IMR-90 (cell line): Measurements from ENCODE around the gene PMM1. TPM values are rescaled to one million over a fixed set of nuclear protein-coding genes. Genes with fewer than 3 reads are reported as not detected.

Experiments
- ATAC-seq: fragments of 200-7000 bp; cut with Tn5 transposase; 2 replicates; pipeline ENCODE4 v1.9.1; 2020; ENCODE audit warnings: low read depth, mild to moderate bottlenecking, moderate library complexity
- BruUV-seq: library from RNA; stranded (reverse); fragments of 400-500 nt; replicated peaks from 2 replicates; lab custom pipeline; 2021; lab: Mats Ljungman, UMichigan
- CTCF ChIA-PET: fragments of 300-600 bp; formaldehyde crosslinking; extraction: SDS; loops from one replicate; lab custom pipeline; 2021; ENCODE audit warnings: antibody characterized with exemption; lab: Yijun Ruan, JAX
- POLR2A ChIA-PET: fragments of 300-600 bp; sonication (Branson Sonifier 250); formaldehyde crosslinking; loops from one replicate; lab custom pipeline; 2022; ENCODE audit warnings: antibody characterized with exemption; ENCODE audit not compliant: unreplicated experiment; lab: Charles Lee
- DNase-seq: peaks from one replicate; pipeline ENCODE4 v3.0.0; 2013
- H2AFZ ChIP-seq: replicated peaks from 2 replicates; pipeline ENCODE3; 2013; ENCODE audit warnings: low read length, mild to moderate bottlenecking; ENCODE audit not compliant: poor library complexity
- H2AK5ac ChIP-seq: 2 replicates; pipeline ENCODE4 v1.6.1; 2013; ENCODE audit warnings: low read depth, low read length, inconsistent platforms
- H2AK9ac ChIP-seq: replicated peaks from 2 replicates; pipeline ENCODE3; 2013; ENCODE audit warnings: mild to moderate bottlenecking, low read depth, low read length, moderate library complexity; ENCODE audit not compliant: poor library complexity
- H2BK120ac ChIP-seq: 2 replicates; pipeline ENCODE4 v1.6.1; 2013; ENCODE audit warnings: low read depth, low read length, inconsistent platforms
- H2BK15ac ChIP-seq: 3 replicates; pipeline ENCODE4 v1.6.1; 2013; ENCODE audit warnings: low read depth, low read length, inconsistent platforms
- H2BK20ac ChIP-seq: 2 replicates; pipeline ENCODE4 v1.6.1; 2013; ENCODE audit warnings: low read depth, mild to moderate bottlenecking, inconsistent platforms, low read length, moderate library complexity
- H2BK5ac ChIP-seq: 2 replicates; pipeline ENCODE4 v1.6.1; 2013; ENCODE audit warnings: mild to moderate bottlenecking, low read depth, low read length, inconsistent platforms; ENCODE audit not compliant: poor library complexity, severe bottlenecking
- H3K14ac ChIP-seq: replicated peaks from 2 replicates; pipeline ENCODE4 v1.6.1; 2013; ENCODE audit warnings: low read depth, low read length, inconsistent platforms
- H3K18ac ChIP-seq: 2 replicates; pipeline ENCODE4 v1.6.1; 2013; ENCODE audit warnings: low read depth, low read length, control low read depth
- H3K23ac ChIP-seq: 2 replicates; pipeline ENCODE4 v1.6.1; 2013; ENCODE audit warnings: low read depth, low read length, inconsistent platforms
- H3K27ac ChIP-seq: 2 replicates; pipeline ENCODE4 v1.5.1; 2013; ENCODE audit warnings: mild to moderate bottlenecking, control low read depth, low read length; ENCODE audit not compliant: insufficient read depth
- H3K27me3 ChIP-seq: 2 replicates; pipeline ENCODE4 v1.6.1; 2013; ENCODE audit warnings: low read length; ENCODE audit not compliant: control insufficient read depth, insufficient read depth
- H3K36me3 ChIP-seq: 2 replicates; pipeline ENCODE4 v1.6.1; 2013; ENCODE audit warnings: low read length, mixed read lengths; ENCODE audit not compliant: control insufficient read depth, insufficient read depth
- H3K4ac ChIP-seq: 2 replicates; pipeline ENCODE4 v1.6.1; 2013; ENCODE audit warnings: low read depth, low read length, inconsistent platforms
- H3K4me1 ChIP-seq: 2 replicates; pipeline ENCODE4 v1.6.1; 2013; ENCODE audit warnings: low read length, mixed read lengths; ENCODE audit not compliant: control insufficient read depth, insufficient read depth
- H3K4me2 ChIP-seq: 2 replicates; pipeline ENCODE4 v1.6.1; 2013; ENCODE audit warnings: low read depth, mild to moderate bottlenecking, control low read depth, low read length, moderate library complexity
- H3K4me3 ChIP-seq: 2 replicates; pipeline ENCODE4 v1.5.1; 2013; ENCODE audit warnings: low read depth, mild to moderate bottlenecking, control low read depth, low read length, moderate library complexity; ENCODE audit not compliant: insufficient read depth
- H3K56ac ChIP-seq: 2 replicates; pipeline ENCODE4 v1.6.1; 2013; ENCODE audit warnings: low read length, inconsistent platforms; ENCODE audit not compliant: insufficient read depth; ENCODE audit errors: extremely low read depth
- H3K79me1 ChIP-seq, 2 experiments: 2 replicates each; pipeline ENCODE4 v1.6.1; 2013; ENCODE audit warnings: low read length in 2 of 2, inconsistent platforms in 1 of 2, low read depth in 1 of 2
- H3K9ac ChIP-seq: 2 replicates; pipeline ENCODE4 v1.6.1; 2013; ENCODE audit warnings: low read depth, low read length, control low read depth
- H3K9me1 ChIP-seq: 2 replicates; pipeline ENCODE4 v1.6.1; 2013; ENCODE audit warnings: low read length, inconsistent platforms; ENCODE audit not compliant: insufficient read depth
- H3K9me3 ChIP-seq: 2 replicates; pipeline ENCODE4 v1.6.1; 2013; ENCODE audit warnings: low read length; ENCODE audit not compliant: control insufficient read depth, insufficient read depth
- H4K20me1 ChIP-seq: 2 replicates; pipeline ENCODE4 v1.6.1; 2013; ENCODE audit warnings: low read length, inconsistent platforms; ENCODE audit not compliant: insufficient read depth
- H4K5ac ChIP-seq: 2 replicates; pipeline ENCODE4 v1.6.1; 2013; ENCODE audit warnings: mild to moderate bottlenecking, low read depth, low read length, control low read depth
- H4K8ac ChIP-seq, 2 experiments: 2 replicates each; pipeline ENCODE4 v1.6.1; 2013; ENCODE audit warnings: low read depth in 2 of 2, low read length in 2 of 2, control low read depth in 1 of 2, inconsistent platforms in 1 of 2
- H4K91ac ChIP-seq: 2 replicates; pipeline ENCODE4 v1.6.1; 2013; ENCODE audit warnings: low read depth, low read length, inconsistent platforms; ENCODE audit not compliant: insufficient read depth
- BHLHE40 ChIP-seq: fragments of 150-350 bp; IDR thresholded peaks from 2 replicates; pipeline ENCODE4 v1.6.1; 2016; ENCODE audit warnings: mild to moderate bottlenecking, low read depth, low read length
- MAFK ChIP-seq: IDR thresholded peaks from 2 replicates; pipeline ENCODE4 v1.6.1; 2012; ENCODE audit warnings: low read depth, low read length, improper control_type of control experiment
- NFE2L2 ChIP-seq: fragments of 150-350 bp; IDR thresholded peaks from 2 replicates; pipeline ENCODE4 v1.6.1; 2016; ENCODE audit warnings: low read depth, mild to moderate bottlenecking, low read length
- POLR2A ChIP-seq: IDR thresholded peaks from 2 replicates; pipeline ENCODE4 v1.6.1; 2012; ENCODE audit warnings: mild to moderate bottlenecking, low read depth, low read length
- RCOR1 ChIP-seq: IDR thresholded peaks from 2 replicates; pipeline ENCODE4 v1.6.1; 2012; ENCODE audit warnings: mild to moderate bottlenecking, low read length, improper control_type of control experiment; ENCODE audit not compliant: insufficient replicate concordance
- SMC3 ChIP-seq: fragments of 150-350 bp; IDR thresholded peaks from 2 replicates; pipeline ENCODE4 v1.6.1; 2016; ENCODE audit warnings: low read depth, mild to moderate bottlenecking, antibody characterized with exemption, low read length, moderate library complexity
- WGBS, 2 experiments: methylation state at CpG; one replicate each; pipeline versions ENCODE4 v1.1.5 to v1.1.7; 2013; ENCODE audit warnings: missing lambda C conversion rate in 2 of 2; ENCODE audit not compliant: insufficient read length in 1 of 2; ENCODE audit errors: extremely low coverage in 2 of 2; 5-methylcytosine and 5-hydroxymethylcytosine counted together
- dilution Hi-C: fragments of 300-500 bp; cut with HindIII; formaldehyde crosslinking; loops from one replicate; pipeline ENCODE4 v1.14.3; 2018; ENCODE audit warnings: low sequenced_read_pairs; ENCODE audit not compliant: unreplicated experiment
- in situ Hi-C: fragments of 300-500 bp; cut with MboI; formaldehyde crosslinking; loops from 3 replicates; pipeline ENCODE4 v1.14.3; 2019; ENCODE audit warnings: low sequenced_read_pairs, inconsistent platforms, mixed read lengths
- intact Hi-C: fragments of 100-400 bp; cut with micrococcal nuclease; formaldehyde crosslinking; loops from 2 replicates; pipeline ENCODE4 v1.10.0; 2022
- polyA plus RNA-seq, 3 experiments: library from polyadenylated mRNA; depleted of rRNA; stranded (reverse); fragments of >200 nt; gene quantifications; 2 replicates each; pipeline ENCODE4 v1.2.3, GENCODE V29; 2012; ENCODE audit warnings: low replicate concordance in 1 of 3
- total RNA-seq: library from RNA; depleted of rRNA; stranded (reverse); fragments of >200 nt; gene quantifications from 2 replicates; pipeline ENCODE4 v1.2.3, GENCODE V29; 2012

Gene PMM1
- total and polyA plus RNA-seq, 2 of the 4 experiments (the other 2 are of a cell fraction) = 22.8 to 92.8 TPM

DNA sequence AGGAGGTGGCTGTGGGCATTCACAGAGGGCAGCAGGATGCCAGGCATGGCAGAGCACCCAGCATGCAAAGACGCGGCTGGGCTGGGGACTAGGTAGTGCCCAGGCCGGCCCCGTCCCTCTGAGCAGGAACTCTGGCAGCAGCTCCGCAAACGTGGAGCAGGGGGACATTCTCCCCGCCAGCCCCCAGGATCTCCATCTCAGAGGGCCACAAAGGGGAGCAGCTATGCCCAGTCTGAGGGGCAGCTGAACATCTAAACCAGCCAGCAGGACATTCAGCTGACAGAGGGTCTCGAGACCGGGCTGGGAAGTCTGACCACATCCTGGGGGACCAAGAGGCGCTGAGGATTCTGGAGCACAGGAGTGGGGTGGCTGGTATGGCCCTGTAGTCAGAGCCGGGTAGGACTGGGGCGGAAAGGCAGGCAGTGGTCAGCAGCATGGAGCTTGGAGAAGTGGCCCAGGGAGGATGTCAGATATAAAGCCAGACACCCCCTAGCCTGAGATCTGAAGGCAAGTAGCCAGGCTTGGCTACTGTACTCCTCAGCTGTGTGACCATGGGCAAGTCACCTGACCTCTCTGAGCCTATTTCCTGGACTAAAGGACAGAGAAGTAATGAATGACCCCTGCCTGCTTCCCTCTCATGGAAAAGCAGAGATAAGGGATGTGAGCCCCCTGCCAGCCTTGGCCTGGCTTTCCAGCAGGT is 10.2 kb downstream of the PMM1 start:
- H3K9ac ChIP-seq = no peak overlapping the region
- H3K14ac ChIP-seq = no peak overlapping the region
- no peak overlapping the region for H2BK5ac ChIP-seq
- no peak overlapping the region for H2AK5ac ChIP-seq
- H4K5ac ChIP-seq = no peak overlapping the region
- H4K91ac ChIP-seq = no peak overlapping the region
- H3K27ac ChIP-seq = no peak overlapping the region
- no peak overlapping the region for H2BK15ac ChIP-seq
- H3K4me2 ChIP-seq = no peak overlapping the region
- dilution Hi-C loops = no loop called here
- intact Hi-C loops = no loop called here
- ChIA-PET CTCF (no interaction called here), POLR2A (no interaction called here)
- no peaks in the 10 kb centered on the region for H3K27me3 ChIP-seq
- TF ChIP-seq RCOR1 (no peak), NFE2L2 (no peak), BHLHE40 (no peak), MAFK (no peak), SMC3 (no peak), POLR2A (no peak)
- no peak overlapping the region for H3K4me3 ChIP-seq
- no peak overlapping the region for H2AK9ac ChIP-seq
- DNase-seq = no peak
- 96% methylated on average over 10 of the region's 12 CpGs; no CpG with 5 or more reads in 1 of the 2 experiments for WGBS, 2 experiments
- no peak overlapping the region for H3K23ac ChIP-seq
- no peak overlapping the region for H2BK20ac ChIP-seq
- no peak overlapping the region for H4K8ac ChIP-seq
- no peak overlapping the region for H3K18ac ChIP-seq
- no peaks in the 10 kb centered on the region for H3K9me3 ChIP-seq
- no peaks in the 10 kb centered on the region; the same call in 1 of the 2 replicates for H3K9me1 ChIP-seq
- H3K79me1 ChIP-seq = peaks cover 7 to 46% of the 10 kb centered on the region in 2 experiments
- no peak overlapping the region for H2BK120ac ChIP-seq
- peaks cover 72% of the 10 kb centered on the region for H3K36me3 ChIP-seq
- no peak overlapping the region for H3K4ac ChIP-seq
- no peak for ATAC-seq
- peaks cover 3% of the 10 kb centered on the region for H4K20me1 ChIP-seq
- in situ Hi-C loops = no loop called here
- no peak overlapping the region for H3K56ac ChIP-seq
- no TSS peak for BruUV-seq
- H3K4me1 ChIP-seq = peaks cover 7% of the 10 kb centered on the region; the same call in 1 of the 2 replicates
- H2AFZ ChIP-seq = no peak overlapping the region
